ENCODE data around the gene KRTAP4-7.
"Not testable (repeated sequence)": the region's sequence is repeated elsewhere in the genome, so short reads cannot be mapped to it uniquely, and the experiment has no call there.

KRTAP4-7 gene

DNA sequence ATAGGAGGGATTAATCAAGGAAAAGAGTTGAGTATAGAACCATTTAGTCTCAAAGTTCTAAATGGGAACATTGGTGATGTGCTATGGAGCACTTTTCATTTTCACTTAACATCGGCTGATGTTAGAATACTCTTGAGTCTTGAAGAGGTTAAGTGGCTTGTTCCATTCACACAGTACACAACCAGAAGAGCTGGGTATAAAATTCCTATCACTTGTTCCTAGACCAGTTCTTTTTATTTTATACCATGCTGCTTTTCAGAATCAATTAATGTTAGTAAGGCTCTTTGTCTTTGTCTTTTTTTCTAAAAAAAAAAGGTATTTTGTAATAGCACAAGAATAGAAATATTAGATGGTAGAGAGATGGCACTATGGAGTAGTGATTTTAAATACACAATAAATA lies 41.0 kb upstream of the KRTAP4-7 start:
- Histone ChIP-seq H3K23ac (ENCODE audit: low read length) (no peak overlapping the region), H3K4me1 (ENCODE audit: control insufficient read depth in 1 of 2, insufficient read depth in 2 of 2, low read length in 2 of 2) (peaks cover under 1 to 1% of the 10 kb centered on the region in 2 experiments), H3K4me3 (ENCODE audit: low read depth, low read length) (no peak overlapping the region), H3K79me1 (ENCODE audit: low read length) (peaks cover 3% of the 10 kb centered on the region), H3K9ac (ENCODE audit: low read length) (no peak overlapping the region), H2AFZ (ENCODE audit: insufficient read depth, low read length, poor library complexity) (no peak overlapping the region), H2BK120ac (ENCODE audit: insufficient read depth, low read length, poor library complexity) (no peak overlapping the region), H3K18ac (ENCODE audit: low read length) (no peak overlapping the region), H3K27me3 (ENCODE audit: insufficient read depth, low read length) (no peaks in the 10 kb centered on the region), H3K4ac (ENCODE audit: low read depth, low read length) (no peak overlapping the region), H2BK12ac (ENCODE audit: low read length) (no peak overlapping the region), H3K79me2 (ENCODE audit: control insufficient read depth, insufficient read depth, low read length, poor library complexity) (no peaks in the 10 kb centered on the region), H3K4me2 (ENCODE audit: low read length) (no peak overlapping the region), H4K12ac (ENCODE audit: low read depth, low read length) (no peak overlapping the region), H4K91ac (ENCODE audit: low read depth, low read length) (no peak overlapping the region), H2BK5ac (ENCODE audit: low read depth, low read length, poor library complexity) (no peak overlapping the region), H3K9me3 (ENCODE audit: insufficient read depth, low read depth, low read length) (no peaks in the 10 kb centered on the region), H2AK5ac (ENCODE audit: low read length) (no peak overlapping the region), H3K27ac (ENCODE audit: low read depth, low read length) (no peak overlapping the region), H3K14ac (ENCODE audit: low read length) (no peak overlapping the region), H4K8ac (ENCODE audit: low read depth, low read length) (no peak overlapping the region), H3K36me3 (ENCODE audit: control insufficient read depth in 1 of 2, insufficient read depth in 2 of 2, low read length in 2 of 2) (no peaks in the 10 kb centered on the region)
- WGBS (ENCODE audit: extremely low coverage, insufficient coverage, insufficient read length), result no CpG with 5 or more reads among the region's 1 CpG
- no peak for DNase-seq

DNA sequence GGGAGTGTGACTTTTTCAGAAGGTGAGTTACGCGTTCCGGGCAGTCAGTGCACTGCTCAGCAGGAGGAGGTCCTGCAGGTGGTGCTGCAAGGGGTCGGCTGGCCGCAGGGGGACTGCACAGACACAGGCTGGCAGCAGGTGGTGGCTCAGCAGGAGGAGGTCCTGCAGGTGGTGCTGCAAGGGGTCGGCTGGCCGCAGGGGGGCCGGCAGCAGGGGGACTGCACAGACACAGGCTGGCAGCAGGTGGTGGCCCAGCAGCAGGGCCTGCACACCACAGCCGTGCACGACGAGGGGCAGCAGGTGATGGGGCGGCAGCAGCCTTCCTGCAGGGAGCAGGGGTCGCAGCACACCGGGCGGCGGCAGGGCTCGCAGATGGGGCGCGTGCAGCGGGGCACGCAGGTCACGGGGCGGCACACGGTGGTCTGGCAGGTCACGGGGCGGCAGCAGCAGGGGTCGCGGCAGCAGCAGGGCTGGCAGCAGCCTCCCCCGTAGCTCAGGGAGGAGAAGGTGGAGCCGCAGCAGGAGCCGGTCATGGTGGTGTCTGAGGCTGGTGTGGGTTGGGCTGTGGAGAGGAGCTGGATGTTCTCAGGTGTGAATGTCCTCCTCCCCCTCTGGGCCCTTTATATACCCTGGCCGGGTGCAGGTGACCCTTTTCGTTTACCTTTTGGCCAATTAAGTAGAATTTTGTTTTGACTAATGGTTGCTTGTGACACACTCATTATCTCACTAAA lies 37.0 kb upstream of the KRTAP4-7 start, which contains the start of gene KRTAP2-1:
KRTAP2-1 (minus strand) TSS at position 582 of the 731 bp plus-strand sequence; CDS start at position 533, 49 bp downstream.
- peak within 1 kb of the TSS; percentile 57 for H3K18ac ChIP-seq (ENCODE audit: low read length)
- no CpG with 5 or more reads among the region's 33 CpGs for WGBS (ENCODE audit: extremely low coverage, insufficient coverage, insufficient read length)

DNA sequence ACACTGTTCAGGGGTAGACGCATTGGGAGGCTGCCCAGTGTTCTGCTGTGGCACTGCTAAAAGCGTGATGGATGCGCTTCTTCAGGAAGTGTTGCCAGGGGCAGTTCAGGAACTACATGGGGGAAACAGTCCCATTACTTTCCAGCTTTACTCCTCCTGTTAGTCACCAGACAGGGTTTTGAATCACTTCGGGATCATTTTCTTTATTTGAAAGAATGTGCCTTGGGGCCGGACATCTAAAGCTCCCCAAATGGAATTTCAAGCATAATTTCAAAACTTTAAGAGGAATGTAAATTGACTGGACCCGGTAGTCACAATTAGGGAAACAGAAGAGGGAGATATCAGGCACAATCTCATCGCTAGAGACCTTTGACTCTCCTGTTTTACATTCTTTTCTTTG lies 35.5 kb upstream of the KRTAP4-7 start:
- Histone ChIP-seq H3K27me3 (ENCODE audit: insufficient read depth, low read length) (no peaks in the 10 kb centered on the region), H3K4me3 (ENCODE audit: low read depth, low read length) (no peak overlapping the region), H3K14ac (ENCODE audit: low read length) (peak overlapping the region; percentile 48), H2AK5ac (ENCODE audit: low read length) (no peak overlapping the region), H4K12ac (ENCODE audit: low read depth, low read length) (no peak overlapping the region), H3K27ac (ENCODE audit: low read depth, low read length) (peak overlapping the region; percentile 81), H3K4ac (ENCODE audit: low read depth, low read length) (no peak overlapping the region), H3K79me2 (ENCODE audit: control insufficient read depth, insufficient read depth, low read length, poor library complexity) (no peaks in the 10 kb centered on the region), H3K9ac (ENCODE audit: low read length) (no peak overlapping the region), H2BK120ac (ENCODE audit: insufficient read depth, low read length, poor library complexity) (no peak overlapping the region), H4K91ac (ENCODE audit: low read depth, low read length) (peak overlapping the region; percentile 72), H2BK12ac (ENCODE audit: low read length) (no peak overlapping the region), H3K18ac (ENCODE audit: low read length) (no peak overlapping the region), H3K23ac (ENCODE audit: low read length) (no peak overlapping the region), H3K9me3 (ENCODE audit: insufficient read depth, low read depth, low read length) (no peaks in the 10 kb centered on the region), H3K4me1 (ENCODE audit: control insufficient read depth in 1 of 2, insufficient read depth in 2 of 2, low read length in 2 of 2) (peaks cover 5 to 6% of the 10 kb centered on the region in 2 experiments), H3K4me2 (ENCODE audit: low read length) (peak overlapping the region; percentile 27), H3K36me3 (ENCODE audit: control insufficient read depth in 1 of 2, insufficient read depth in 2 of 2, low read length in 2 of 2) (no peaks in the 10 kb centered on the region), H4K8ac (ENCODE audit: low read depth, low read length) (no peak overlapping the region), H3K79me1 (ENCODE audit: low read length) (peaks cover 5% of the 10 kb centered on the region), H2BK5ac (ENCODE audit: low read depth, low read length, poor library complexity) (peak overlapping the region; percentile 84), H2AFZ (ENCODE audit: insufficient read depth, low read length, poor library complexity) (no peak overlapping the region)
- WGBS (ENCODE audit: extremely low coverage, insufficient coverage, insufficient read length), result no CpG with 5 or more reads among the region's 7 CpGs
- peak; percentile 84 to 97 for DNase-seq

More for the DNA sequence above, 37.0 kb upstream of the KRTAP4-7 start, which contains the start of gene KRTAP2-1:
- not testable (repeated sequence) for H3K4me2 ChIP-seq (ENCODE audit: low read length); H3K23ac ChIP-seq (ENCODE audit: low read length); H3K4me1 ChIP-seq (ENCODE audit: control insufficient read depth in 1 of 2, insufficient read depth in 2 of 2, low read length in 2 of 2); H3K79me1 ChIP-seq (ENCODE audit: low read length); H3K9me3 ChIP-seq (ENCODE audit: insufficient read depth, low read depth, low read length); H3K27me3 ChIP-seq (ENCODE audit: insufficient read depth, low read length); H3K36me3 ChIP-seq (ENCODE audit: control insufficient read depth in 1 of 2, insufficient read depth in 2 of 2, low read length in 2 of 2); H2AFZ ChIP-seq (ENCODE audit: insufficient read depth, low read length, poor library complexity); H3K9ac ChIP-seq (ENCODE audit: low read length); DNase-seq; H3K79me2 ChIP-seq (ENCODE audit: control insufficient read depth, insufficient read depth, low read length, poor library complexity); H3K4me3 ChIP-seq (ENCODE audit: low read depth, low read length); H4K12ac ChIP-seq (ENCODE audit: low read depth, low read length)
- H2BK120ac ChIP-seq (ENCODE audit: insufficient read depth, low read length, poor library complexity), result peak within 1 kb of the TSS; percentile 84
- peak within 1 kb of the TSS; percentile 66 for H3K14ac ChIP-seq (ENCODE audit: low read length)
- peak within 1 kb of the TSS; percentile 52 for H3K4ac ChIP-seq (ENCODE audit: low read depth, low read length)
- peak within 1 kb of the TSS; percentile 84 for H2BK5ac ChIP-seq (ENCODE audit: low read depth, low read length, poor library complexity)
- H2BK12ac ChIP-seq (ENCODE audit: low read length), result peak within 1 kb of the TSS; percentile 88
- H3K27ac ChIP-seq (ENCODE audit: low read depth, low read length), result peak within 1 kb of the TSS; percentile 81
- peak within 1 kb of the TSS; percentile 23 for H4K8ac ChIP-seq (ENCODE audit: low read depth, low read length)
- peak within 1 kb of the TSS; percentile 54 for H2AK5ac ChIP-seq (ENCODE audit: low read length)
- H4K91ac ChIP-seq (ENCODE audit: low read depth, low read length), result peak within 1 kb of the TSS; percentile 72

DNA sequence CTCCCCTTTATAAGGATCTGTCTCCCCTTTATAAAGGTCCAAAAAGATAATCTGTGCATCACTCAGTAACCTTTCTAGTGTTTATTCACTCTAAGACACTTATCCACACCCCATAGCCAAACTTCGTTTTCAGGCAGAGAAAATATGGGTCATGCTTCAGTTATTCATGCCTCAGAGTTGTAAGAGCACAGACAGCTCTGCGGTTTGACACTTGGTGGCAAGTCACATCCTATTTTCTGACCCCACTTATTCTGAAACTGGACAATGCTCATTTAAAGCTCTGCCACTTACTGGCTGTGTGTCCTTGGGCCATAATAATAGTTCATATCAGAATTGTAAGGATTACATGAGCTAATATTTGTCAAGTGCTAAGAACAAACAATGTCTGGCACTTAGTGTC lies 34.8 kb upstream of the KRTAP4-7 start:
- Histone ChIP-seq H4K91ac (ENCODE audit: low read depth, low read length) (no peak overlapping the region), H3K14ac (ENCODE audit: low read length) (no peak overlapping the region), H3K4ac (ENCODE audit: low read depth, low read length) (no peak overlapping the region), H3K4me1 (ENCODE audit: control insufficient read depth in 1 of 2, insufficient read depth in 2 of 2, low read length in 2 of 2) (peaks cover 5 to 6% of the 10 kb centered on the region in 2 experiments), H3K4me3 (ENCODE audit: low read depth, low read length) (no peak overlapping the region), H2BK5ac (ENCODE audit: low read depth, low read length, poor library complexity) (no peak overlapping the region), H4K12ac (ENCODE audit: low read depth, low read length) (no peak overlapping the region), H2AK5ac (ENCODE audit: low read length) (no peak overlapping the region), H3K9me3 (ENCODE audit: insufficient read depth, low read depth, low read length) (no peaks in the 10 kb centered on the region), H2BK120ac (ENCODE audit: insufficient read depth, low read length, poor library complexity) (no peak overlapping the region), H4K8ac (ENCODE audit: low read depth, low read length) (no peak overlapping the region), H3K27me3 (ENCODE audit: insufficient read depth, low read length) (no peaks in the 10 kb centered on the region), H3K18ac (ENCODE audit: low read length) (no peak overlapping the region), H3K79me1 (ENCODE audit: low read length) (peaks cover 5% of the 10 kb centered on the region), H3K36me3 (ENCODE audit: control insufficient read depth in 1 of 2, insufficient read depth in 2 of 2, low read length in 2 of 2) (no peaks in the 10 kb centered on the region), H3K4me2 (ENCODE audit: low read length) (peak overlapping the region; percentile 27), H3K27ac (ENCODE audit: low read depth, low read length) (peak overlapping the region; percentile 80), H2BK12ac (ENCODE audit: low read length) (no peak overlapping the region), H2AFZ (ENCODE audit: insufficient read depth, low read length, poor library complexity) (no peak overlapping the region), H3K9ac (ENCODE audit: low read length) (no peak overlapping the region), H3K23ac (ENCODE audit: low read length) (no peak overlapping the region), H3K79me2 (ENCODE audit: control insufficient read depth, insufficient read depth, low read length, poor library complexity) (no peaks in the 10 kb centered on the region)
- no CpG with 5 or more reads among the region's 2 CpGs for WGBS (ENCODE audit: extremely low coverage, insufficient coverage, insufficient read length)
- peak; percentile 31 to 81 for DNase-seq
